ENCODE results near the gene EIPR1.

Gene EIPR1

GRCh38 chr2:3277748-3278520 is 99.7 kb downstream of the EIPR1 start:
- TF ChIP-seq CTCF (IDR thresholded peaks at IDR 0.05; ENCODE audit: low read depth, low read length): no peak
- Histone ChIP-seq H3K27me3 (ENCODE audit: insufficient read depth, low read depth, severe bottlenecking) (no peaks in the 10 kb centered on the region), H3K36me3 (0 out of 2 replicates have a peak, but pooled peaks cover 2% of the 10 kb centered on the region), H3K9me3 (ENCODE audit: severe bottlenecking) (no peaks in the 10 kb centered on the region), H3K4me3 (ENCODE audit: low read depth, low read length) (no peak overlapping the region), H3K27ac (no peak overlapping the region)
- DNase-seq: no peak

DNA sequence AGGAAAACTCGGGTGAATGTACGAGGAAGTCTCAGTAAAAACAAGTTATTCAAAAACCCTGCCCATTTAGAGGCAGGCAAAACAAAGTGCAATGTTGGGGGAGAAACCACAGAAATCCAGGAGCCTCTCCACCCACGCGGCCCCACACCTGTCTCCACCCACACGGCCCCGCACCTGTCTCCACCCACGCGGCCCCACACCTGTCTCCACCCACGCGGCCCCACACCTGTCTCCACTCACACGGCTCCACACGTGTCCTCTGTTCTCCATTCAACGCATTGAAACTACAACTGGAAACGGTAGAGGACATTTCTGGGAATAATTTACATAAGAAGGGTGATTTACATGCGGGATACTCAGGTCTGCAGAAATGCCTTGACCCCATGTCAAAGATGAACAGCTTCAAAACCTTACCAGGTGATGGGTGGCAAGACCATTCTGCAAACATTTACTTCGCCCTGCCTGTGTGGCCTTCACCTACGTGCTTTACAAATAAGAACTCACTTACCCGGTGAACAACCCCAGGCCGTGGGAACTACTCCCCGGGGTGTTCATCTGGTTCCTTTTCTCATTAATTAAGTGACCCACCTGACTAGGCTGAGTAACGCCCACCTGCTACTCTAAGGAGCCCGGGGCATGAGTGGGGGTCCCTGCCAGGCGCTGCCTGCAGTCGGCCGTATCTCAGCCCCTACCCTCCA is 100.4 kb downstream of the EIPR1 start:
- Histone ChIP-seq H3K36me3 (peaks cover 2% of the 10 kb centered on the region; the same call in 1 of the 2 replicates), H3K9me3 (ENCODE audit: severe bottlenecking) (peaks cover under 1% of the 10 kb centered on the region), H3K4me3 (ENCODE audit: low read depth, low read length) (no peak overlapping the region), H3K27ac (no peak overlapping the region), H3K27me3 (ENCODE audit: insufficient read depth, low read depth, severe bottlenecking) (no peaks in the 10 kb centered on the region)
- DNase-seq: no peak
- no peak for TF ChIP-seq CTCF (IDR thresholded peaks at IDR 0.05; ENCODE audit: low read depth, low read length)

DNA sequence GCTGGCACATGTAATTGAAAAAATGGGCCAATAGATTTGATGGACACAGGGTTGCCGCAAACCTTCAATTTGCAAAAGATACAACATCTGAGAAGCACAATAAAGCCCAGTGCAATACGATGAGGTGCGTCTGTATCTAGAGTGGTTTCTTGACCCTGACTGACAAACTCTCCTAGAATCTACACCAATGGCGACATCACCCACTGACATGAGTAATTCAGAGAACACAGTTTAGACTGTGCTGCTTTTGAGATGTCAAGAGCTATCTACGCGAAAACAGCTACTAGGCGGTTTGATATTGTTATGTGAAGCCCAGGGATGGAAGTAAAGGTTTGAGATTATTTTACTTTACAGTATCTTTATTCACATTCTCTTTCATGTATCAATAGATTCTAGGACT is 104.9 kb downstream of the EIPR1 start:
- Histone ChIP-seq H3K27me3 (ENCODE audit: insufficient read depth, low read depth, severe bottlenecking) (no peaks in the 10 kb centered on the region), H3K27ac (no peak overlapping the region), H3K4me3 (ENCODE audit: low read depth, low read length) (no peak overlapping the region), H3K9me3 (ENCODE audit: severe bottlenecking) (peaks cover 8% of the 10 kb centered on the region), H3K36me3 (peaks cover 4% of the 10 kb centered on the region; the same call in 1 of the 2 replicates)
- DNase-seq: no peak
- TF ChIP-seq CTCF (IDR thresholded peaks at IDR 0.05; ENCODE audit: low read depth, low read length): no peak

DNA sequence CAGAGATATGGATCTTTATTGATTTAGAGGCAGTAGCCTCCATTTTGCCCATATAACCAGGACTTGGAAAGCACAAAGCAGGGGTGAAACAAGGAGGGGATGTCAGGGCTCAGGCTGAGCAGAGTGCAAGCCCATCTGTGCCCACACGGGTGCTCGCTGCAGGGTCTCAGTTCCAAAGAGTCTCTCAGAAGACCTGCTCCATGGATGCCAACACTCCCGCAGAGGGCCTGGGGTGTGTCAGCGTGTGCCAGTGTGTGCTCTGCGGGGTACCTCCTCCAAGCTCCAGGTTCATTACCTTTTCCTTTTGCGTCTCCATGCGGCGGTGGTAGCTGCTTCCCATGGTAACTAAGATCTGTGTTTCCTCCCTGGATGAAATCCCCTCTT is 107.5 kb downstream of the EIPR1 start:
- no peaks in the 10 kb centered on the region for H3K27me3 ChIP-seq (ENCODE audit: insufficient read depth, low read depth, severe bottlenecking)
- H3K4me3 ChIP-seq (ENCODE audit: low read depth, low read length): no peak overlapping the region
- no peak overlapping the region for H3K27ac ChIP-seq
- TF ChIP-seq CTCF (IDR thresholded peaks at IDR 0.05; ENCODE audit: low read depth, low read length): no peak
- peaks cover 4% of the 10 kb centered on the region; the same call in 1 of the 2 replicates for H3K36me3 ChIP-seq
- H3K9me3 ChIP-seq (ENCODE audit: severe bottlenecking): peaks cover 8% of the 10 kb centered on the region
- no peak for DNase-seq

DNA sequence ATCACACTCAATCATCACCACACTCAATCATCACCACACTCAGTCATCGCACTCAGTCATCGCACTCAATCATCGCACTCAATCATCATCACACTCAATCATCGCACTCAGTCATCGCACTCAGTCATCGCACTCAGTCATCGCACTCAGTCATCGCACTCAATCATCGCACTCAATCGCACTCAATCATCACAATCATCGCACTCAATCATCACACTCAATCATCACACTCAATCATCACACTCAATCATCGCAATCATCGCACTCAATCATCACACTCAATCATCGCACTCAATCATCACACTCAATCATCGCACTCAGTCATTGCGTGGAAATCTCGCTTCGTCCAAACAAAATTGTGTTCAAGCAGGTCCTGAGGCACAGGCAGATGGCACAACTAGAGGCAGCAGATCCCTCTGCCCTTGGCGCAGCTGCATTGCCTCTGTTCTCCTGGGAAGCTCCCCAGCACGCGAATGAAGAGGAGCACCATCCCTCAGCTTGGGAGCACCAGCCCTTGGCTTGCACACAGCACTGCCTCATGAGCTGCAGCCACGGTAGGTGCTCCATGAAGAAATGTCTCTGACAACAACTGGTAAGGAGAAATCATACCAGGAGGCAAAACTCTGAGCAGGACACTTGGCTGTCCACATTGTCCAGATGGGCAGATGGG is 108.1 kb downstream of the EIPR1 start:
- no peak for TF ChIP-seq CTCF (IDR thresholded peaks at IDR 0.05; ENCODE audit: low read depth, low read length)
- Histone ChIP-seq H3K9me3 (ENCODE audit: severe bottlenecking) (peaks cover 8% of the 10 kb centered on the region), H3K27ac (no peak overlapping the region)

More for the DNA sequence above, 108.1 kb downstream of the EIPR1 start:
- no peak overlapping the region for H3K4me3 ChIP-seq (ENCODE audit: low read depth, low read length)
- DNase-seq: no peak
- H3K36me3 ChIP-seq: peaks cover 4% of the 10 kb centered on the region; the same call in 1 of the 2 replicates
- H3K27me3 ChIP-seq (ENCODE audit: insufficient read depth, low read depth, severe bottlenecking): no peaks in the 10 kb centered on the region

Data from WERI-Rb-1 (cell line).